ENCODE results near the gene ERN1. TPM values are rescaled to one million over a fixed set of nuclear protein-coding genes. Genes with fewer than 3 reads are reported as not detected.

Gene ERN1
- total and polyA plus RNA-seq, 2 of the 8 experiments (the other 6 are each of a cell fraction or from before 2014, with no cell fraction given): 1.8 to 3.9 TPM

- Histone ChIP-seq H2BK12ac (ENCODE audit: low read depth, low read length) (no peak overlapping the region), H3K79me1 (ENCODE audit: low read depth, low read length) (no peaks in the 10 kb centered on the region), H4K8ac (ENCODE audit: extremely low read depth, insufficient read depth, low read length) (no peak overlapping the region), H2AFZ (ENCODE audit: low read length) (no peak overlapping the region), H3K4me3 (ENCODE audit: extremely low read depth in 1 of 4, insufficient read depth in 2 of 4, low read depth in 3 of 4, low read length in 4 of 4) (no peak overlapping the region), H2BK15ac (ENCODE audit: low read length) (no peak overlapping the region), H3K56ac (replicated peaks; ENCODE audit: insufficient read length, low read depth, low read length) (no peak overlapping the region), H3K27me3 (replicated peaks in 1 of 4; ENCODE audit: control insufficient read depth in 3 of 4, extremely low read depth in 1 of 4, insufficient read depth in 3 of 4, low read length in 3 of 4) (no peaks in the 10 kb centered on the region), H4K5ac (ENCODE audit: insufficient read length, low read depth, low read length) (no peak overlapping the region), H3K36me3 (ENCODE audit: control insufficient read depth in 2 of 4, insufficient read depth in 4 of 4, low read length in 3 of 4) (no peaks in the 10 kb centered on the region), H3K23me2 (ENCODE audit: low read depth, low read length) (no peaks in the 10 kb centered on the region), H3K79me2 (ENCODE audit: control insufficient read depth in 1 of 2, insufficient read depth in 2 of 2, low read length in 2 of 2) (no peaks in the 10 kb centered on the region), H3K9me3 (ENCODE audit: insufficient read depth in 2 of 2, low read depth in 1 of 2, low read length in 1 of 2) (no peaks in the 10 kb centered on the region), H2BK20ac (ENCODE audit: low read length) (no peak overlapping the region), H2BK120ac (replicated peaks; ENCODE audit: low read depth, low read length) (no peak overlapping the region), H4K20me1 (replicated peaks in 1 of 2; ENCODE audit: control insufficient read depth in 1 of 2, insufficient read depth in 2 of 2, low read length in 2 of 2) (no peaks in the 10 kb centered on the region), H3K9ac (replicated peaks in 1 of 4; ENCODE audit: extremely low read depth in 1 of 4, low read depth in 3 of 4, low read length in 3 of 4) (no peak overlapping the region), H3K4ac (replicated peaks; ENCODE audit: insufficient read length, low read depth, low read length) (no peak overlapping the region), H3K18ac (ENCODE audit: extremely low read depth, low read length) (no peak overlapping the region), H4K91ac (replicated peaks; ENCODE audit: insufficient read length, low read length) (no peak overlapping the region), H3K14ac (ENCODE audit: insufficient read length) (no peak overlapping the region), H3K4me2 (ENCODE audit: insufficient read depth in 1 of 2, low read depth in 2 of 2, low read length in 2 of 2) (no peak overlapping the region), H3K23ac (ENCODE audit: insufficient read length) (no peak overlapping the region), H3K4me1 (replicated peaks in 1 of 4; ENCODE audit: control insufficient read depth in 3 of 4, insufficient read depth in 4 of 4, low read length in 3 of 4) (peaks cover 0 to 3% (median 0%) of the 10 kb centered on the region in 4 experiments; a peak in 1 of 7 replicates), H2BK5ac (ENCODE audit: low read depth, low read length) (no peak overlapping the region), H2AK5ac (ENCODE audit: low read depth, low read length) (no peak overlapping the region), H3K27ac (ENCODE audit: low read depth, low read length) (no peak overlapping the region)
- DNase-seq (ENCODE audit: low read depth in 1 of 2, low spot score in 2 of 2): no peak
- CTCF ChIA-PET (ENCODE audit: partially characterized antibody): interaction anchor here (1.2 kb wide), 1 partner anchor 29 kb away, joined by 3 read pairs; no protein-coding TSS in a partner anchor
- POLR2A ChIA-PET (ENCODE audit: partially characterized antibody): no interaction called here
- 84% methylated on average over 5 of the region's 5 CpGs; no CpG with 5 or more reads in 1 of the 2 experiments for WGBS, 2 experiments (ENCODE audit: extremely low coverage in 1 of 2, insufficient coverage in 1 of 2, insufficient read length in 1 of 2, insufficient replicate concordance in 2 of 2, low coverage in 1 of 2, low lambda C conversion rate in 2 of 2, missing lambda C conversion rate in 1 of 2)
- no peak for FAIRE-seq
- TF ChIP-seq SIX5 (IDR thresholded peaks at IDR 0.05; ENCODE audit: low read depth, low read length) (no peak), SUZ12 (IDR thresholded peaks at IDR 0.05; ENCODE audit: low read length) (no peak), SAP30 (IDR thresholded peaks at IDR 0.05; ENCODE audit: insufficient read depth, insufficient replicate concordance, low read length) (no peak), NANOG (IDR thresholded peaks at IDR 0.05; ENCODE audit: insufficient read depth, low read depth, low read length, poor library complexity, severe bottlenecking) (no peak)
These were observed 22.3 kb downstream of the ERN1 start for GRCh38 chr17:64107500-64108236.
